IMR-90 (cell line): ENCODE data around the gene MTMR11. TPM values are rescaled to one million over a fixed set of nuclear protein-coding genes. Genes with fewer than 3 reads are reported as not detected.
A peak's percentile ranks its signal among the peaks of the same experiment; 100 is the strongest.

Experiments used
- ATAC-seq: fragments of 200-7000 bp; cut with Tn5 transposase; 2 replicates; pipeline ENCODE4 v1.9.1; 2020; ENCODE audit warnings: low read depth, mild to moderate bottlenecking, moderate library complexity
- BruUV-seq: library from RNA; stranded (reverse); fragments of 400-500 nt; replicated peaks from 2 replicates; lab custom pipeline; 2021; lab: Mats Ljungman, UMichigan
- CTCF ChIA-PET: fragments of 300-600 bp; formaldehyde crosslinking; extraction: SDS; loops from one replicate; lab custom pipeline; 2021; ENCODE audit warnings: antibody characterized with exemption; lab: Yijun Ruan, JAX
- POLR2A ChIA-PET: fragments of 300-600 bp; sonication (Branson Sonifier 250); formaldehyde crosslinking; loops from one replicate; lab custom pipeline; 2022; ENCODE audit warnings: antibody characterized with exemption; ENCODE audit not compliant: unreplicated experiment; lab: Charles Lee
- DNase-seq: peaks from one replicate; pipeline ENCODE4 v3.0.0; 2013
- H2AFZ ChIP-seq: replicated peaks from 2 replicates; pipeline ENCODE3; 2013; ENCODE audit warnings: low read length, mild to moderate bottlenecking; ENCODE audit not compliant: poor library complexity
- H2AK5ac ChIP-seq: 2 replicates; pipeline ENCODE4 v1.6.1; 2013; ENCODE audit warnings: low read depth, low read length, inconsistent platforms
- H2AK9ac ChIP-seq: replicated peaks from 2 replicates; pipeline ENCODE3; 2013; ENCODE audit warnings: mild to moderate bottlenecking, low read depth, low read length, moderate library complexity; ENCODE audit not compliant: poor library complexity
- H2BK120ac ChIP-seq: 2 replicates; pipeline ENCODE4 v1.6.1; 2013; ENCODE audit warnings: low read depth, low read length, inconsistent platforms
- H2BK15ac ChIP-seq: 3 replicates; pipeline ENCODE4 v1.6.1; 2013; ENCODE audit warnings: low read depth, low read length, inconsistent platforms
- H2BK20ac ChIP-seq: 2 replicates; pipeline ENCODE4 v1.6.1; 2013; ENCODE audit warnings: low read depth, mild to moderate bottlenecking, inconsistent platforms, low read length, moderate library complexity
- H2BK5ac ChIP-seq: 2 replicates; pipeline ENCODE4 v1.6.1; 2013; ENCODE audit warnings: mild to moderate bottlenecking, low read depth, low read length, inconsistent platforms; ENCODE audit not compliant: poor library complexity, severe bottlenecking
- H3K14ac ChIP-seq: replicated peaks from 2 replicates; pipeline ENCODE4 v1.6.1; 2013; ENCODE audit warnings: low read depth, low read length, inconsistent platforms
- H3K18ac ChIP-seq: 2 replicates; pipeline ENCODE4 v1.6.1; 2013; ENCODE audit warnings: low read depth, low read length, control low read depth
- H3K23ac ChIP-seq: 2 replicates; pipeline ENCODE4 v1.6.1; 2013; ENCODE audit warnings: low read depth, low read length, inconsistent platforms
- H3K27ac ChIP-seq: 2 replicates; pipeline ENCODE4 v1.5.1; 2013; ENCODE audit warnings: mild to moderate bottlenecking, control low read depth, low read length; ENCODE audit not compliant: insufficient read depth
- H3K27me3 ChIP-seq: 2 replicates; pipeline ENCODE4 v1.6.1; 2013; ENCODE audit warnings: low read length; ENCODE audit not compliant: control insufficient read depth, insufficient read depth
- H3K36me3 ChIP-seq: 2 replicates; pipeline ENCODE4 v1.6.1; 2013; ENCODE audit warnings: low read length, mixed read lengths; ENCODE audit not compliant: control insufficient read depth, insufficient read depth
- H3K4ac ChIP-seq: 2 replicates; pipeline ENCODE4 v1.6.1; 2013; ENCODE audit warnings: low read depth, low read length, inconsistent platforms
- H3K4me1 ChIP-seq: 2 replicates; pipeline ENCODE4 v1.6.1; 2013; ENCODE audit warnings: low read length, mixed read lengths; ENCODE audit not compliant: control insufficient read depth, insufficient read depth
- H3K4me2 ChIP-seq: 2 replicates; pipeline ENCODE4 v1.6.1; 2013; ENCODE audit warnings: low read depth, mild to moderate bottlenecking, control low read depth, low read length, moderate library complexity
- H3K4me3 ChIP-seq: 2 replicates; pipeline ENCODE4 v1.5.1; 2013; ENCODE audit warnings: low read depth, mild to moderate bottlenecking, control low read depth, low read length, moderate library complexity; ENCODE audit not compliant: insufficient read depth
- H3K56ac ChIP-seq: 2 replicates; pipeline ENCODE4 v1.6.1; 2013; ENCODE audit warnings: low read length, inconsistent platforms; ENCODE audit not compliant: insufficient read depth; ENCODE audit errors: extremely low read depth
- H3K79me1 ChIP-seq, 2 experiments: 2 replicates each; pipeline ENCODE4 v1.6.1; 2013; ENCODE audit warnings: low read length in 2 of 2, inconsistent platforms in 1 of 2, low read depth in 1 of 2
- H3K9ac ChIP-seq: 2 replicates; pipeline ENCODE4 v1.6.1; 2013; ENCODE audit warnings: low read depth, low read length, control low read depth
- H3K9me1 ChIP-seq: 2 replicates; pipeline ENCODE4 v1.6.1; 2013; ENCODE audit warnings: low read length, inconsistent platforms; ENCODE audit not compliant: insufficient read depth
- H3K9me3 ChIP-seq: 2 replicates; pipeline ENCODE4 v1.6.1; 2013; ENCODE audit warnings: low read length; ENCODE audit not compliant: control insufficient read depth, insufficient read depth
- H4K20me1 ChIP-seq: 2 replicates; pipeline ENCODE4 v1.6.1; 2013; ENCODE audit warnings: low read length, inconsistent platforms; ENCODE audit not compliant: insufficient read depth
- H4K5ac ChIP-seq: 2 replicates; pipeline ENCODE4 v1.6.1; 2013; ENCODE audit warnings: mild to moderate bottlenecking, low read depth, low read length, control low read depth
- H4K8ac ChIP-seq, 2 experiments: 2 replicates each; pipeline ENCODE4 v1.6.1; 2013; ENCODE audit warnings: low read depth in 2 of 2, low read length in 2 of 2, control low read depth in 1 of 2, inconsistent platforms in 1 of 2
- H4K91ac ChIP-seq: 2 replicates; pipeline ENCODE4 v1.6.1; 2013; ENCODE audit warnings: low read depth, low read length, inconsistent platforms; ENCODE audit not compliant: insufficient read depth
- BHLHE40 ChIP-seq: fragments of 150-350 bp; IDR thresholded peaks from 2 replicates; pipeline ENCODE4 v1.6.1; 2016; ENCODE audit warnings: mild to moderate bottlenecking, low read depth, low read length
- CEBPB ChIP-seq: IDR thresholded peaks from 2 replicates; pipeline ENCODE4 v1.6.1; 2012; ENCODE audit warnings: low read depth, low read length, improper control_type of control experiment
- CHD1 ChIP-seq: IDR thresholded peaks from 2 replicates; pipeline ENCODE4 v1.6.1; 2012; ENCODE audit warnings: low read depth, low read length, improper control_type of control experiment
- FOS ChIP-seq: fragments of 150-350 bp; IDR thresholded peaks from 2 replicates; pipeline ENCODE4 v1.6.1; 2016; ENCODE audit warnings: low read depth, low read length
- MAFK ChIP-seq: IDR thresholded peaks from 2 replicates; pipeline ENCODE4 v1.6.1; 2012; ENCODE audit warnings: low read depth, low read length, improper control_type of control experiment
- MAZ ChIP-seq: IDR thresholded peaks from 2 replicates; pipeline ENCODE4 v1.6.1; 2012; ENCODE audit warnings: low read depth, mild to moderate bottlenecking, low read length, improper control_type of control experiment, moderate library complexity, borderline replicate concordance
- MXI1 ChIP-seq: IDR thresholded peaks from 2 replicates; pipeline ENCODE4 v1.6.1; 2012; ENCODE audit warnings: low read depth, mild to moderate bottlenecking, low read length, moderate library complexity, borderline replicate concordance
- NFE2L2 ChIP-seq: fragments of 150-350 bp; IDR thresholded peaks from 2 replicates; pipeline ENCODE4 v1.6.1; 2016; ENCODE audit warnings: low read depth, mild to moderate bottlenecking, low read length
- POLR2A ChIP-seq: IDR thresholded peaks from 2 replicates; pipeline ENCODE4 v1.6.1; 2012; ENCODE audit warnings: mild to moderate bottlenecking, low read depth, low read length
- RAD21 ChIP-seq: IDR thresholded peaks from 2 replicates; pipeline ENCODE4 v1.6.1; 2012; ENCODE audit warnings: low read length, improper control_type of control experiment
- RCOR1 ChIP-seq: IDR thresholded peaks from 2 replicates; pipeline ENCODE4 v1.6.1; 2012; ENCODE audit warnings: mild to moderate bottlenecking, low read length, improper control_type of control experiment; ENCODE audit not compliant: insufficient replicate concordance
- RFX5 ChIP-seq: IDR thresholded peaks from 2 replicates; pipeline ENCODE4 v1.8.0; 2012; ENCODE audit warnings: low read depth, mild to moderate bottlenecking, low read length, moderate library complexity
- SMC3 ChIP-seq: fragments of 150-350 bp; IDR thresholded peaks from 2 replicates; pipeline ENCODE4 v1.6.1; 2016; ENCODE audit warnings: low read depth, mild to moderate bottlenecking, antibody characterized with exemption, low read length, moderate library complexity
- WGBS, 2 experiments: methylation state at CpG; one replicate each; pipeline versions ENCODE4 v1.1.5 to v1.1.7; 2013; ENCODE audit warnings: missing lambda C conversion rate in 2 of 2; ENCODE audit not compliant: insufficient read length in 1 of 2; ENCODE audit errors: extremely low coverage in 2 of 2; 5-methylcytosine and 5-hydroxymethylcytosine counted together
- dilution Hi-C: fragments of 300-500 bp; cut with HindIII; formaldehyde crosslinking; loops from one replicate; pipeline ENCODE4 v1.14.3; 2018; ENCODE audit warnings: low sequenced_read_pairs; ENCODE audit not compliant: unreplicated experiment
- in situ Hi-C: fragments of 300-500 bp; cut with MboI; formaldehyde crosslinking; loops from 3 replicates; pipeline ENCODE4 v1.14.3; 2019; ENCODE audit warnings: low sequenced_read_pairs, inconsistent platforms, mixed read lengths
- intact Hi-C: fragments of 100-400 bp; cut with micrococcal nuclease; formaldehyde crosslinking; loops from 2 replicates; pipeline ENCODE4 v1.10.0; 2022
- polyA plus RNA-seq, 3 experiments: library from polyadenylated mRNA; depleted of rRNA; stranded (reverse); fragments of >200 nt; gene quantifications; 2 replicates each; pipeline ENCODE4 v1.2.3, GENCODE V29; 2012; ENCODE audit warnings: low replicate concordance in 1 of 3
- total RNA-seq: library from RNA; depleted of rRNA; stranded (reverse); fragments of >200 nt; gene quantifications from 2 replicates; pipeline ENCODE4 v1.2.3, GENCODE V29; 2012
- TF ChIP-seq, protein P1 (sequence below): conservative IDR thresholded peaks from 2 replicates; pipeline ENCODE4 v1.5.1; 2012; ENCODE audit warnings: mild to moderate bottlenecking, low read depth, low read length, improper control_type of control experiment
- TF ChIP-seq, protein P2 (sequence below): fragments of 150-350 bp; IDR thresholded peaks from 2 replicates; pipeline ENCODE4 v1.6.1; 2016; ENCODE audit warnings: low read depth, mild to moderate bottlenecking, low read length, moderate library complexity, borderline replicate concordance
- TF ChIP-seq, protein P3 (sequence below): fragments of 150-350 bp; IDR thresholded peaks from 2 replicates; pipeline ENCODE4 v1.6.1; 2017; ENCODE audit warnings: mild to moderate bottlenecking, antibody characterized with exemption, low read length, low read depth

Gene MTMR11
- total and polyA plus RNA-seq, 2 of the 4 experiments (the other 2 are of a cell fraction) = 2.0 to 14.6 TPM

DNA sequence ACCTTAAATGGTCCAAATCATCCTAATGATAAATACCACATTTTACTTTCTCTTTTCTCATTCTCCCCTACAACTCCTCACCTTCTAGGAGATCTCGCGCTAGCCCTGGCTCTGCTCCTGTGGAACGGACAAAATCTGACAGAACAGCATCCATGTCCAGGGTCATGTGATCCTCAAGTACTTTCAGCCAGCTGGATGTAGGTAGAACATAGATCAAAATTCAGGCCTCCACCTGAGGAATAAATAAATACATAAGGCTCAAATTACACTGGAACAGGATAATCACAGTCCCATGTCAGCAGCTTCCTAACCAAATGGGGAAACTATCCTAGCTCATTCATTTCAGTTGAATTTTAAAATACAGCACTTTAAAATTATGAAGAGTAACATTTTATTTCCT is 40.7 kb upstream of the MTMR11 start:
- intact Hi-C loops = no loop called here

More for the DNA sequence above, 40.7 kb upstream of the MTMR11 start:
- Histone ChIP-seq H2BK20ac (no peak overlapping the region), H2BK5ac (no peak overlapping the region), H3K18ac (no peak overlapping the region), H2AK5ac (no peak overlapping the region), H3K23ac (0 out of 2 replicates have a peak overlapping the region, but pooled peaks have one; percentile 34), H3K14ac (no peak overlapping the region), H2AFZ (no peak overlapping the region), H3K36me3 (peaks cover 22% of the 10 kb centered on the region), H3K79me1 (peaks cover 40 to 63% of the 10 kb centered on the region in 2 experiments), H4K91ac (no peak overlapping the region), H2BK15ac (no peak overlapping the region), H3K27ac (no peak overlapping the region), H4K20me1 (peaks cover 32% of the 10 kb centered on the region; the same call in 1 of the 2 replicates), H3K9me3 (no peaks in the 10 kb centered on the region), H3K9me1 (peaks cover 6% of the 10 kb centered on the region), H3K4ac (no peak overlapping the region), H2AK9ac (no peak overlapping the region), H2BK120ac (no peak overlapping the region), H3K4me1 (peaks cover 2% of the 10 kb centered on the region; the same call in 1 of the 2 replicates), H3K27me3 (no peaks in the 10 kb centered on the region), H3K56ac (no peak overlapping the region), H4K5ac (no peak overlapping the region), H3K4me3 (no peak overlapping the region), H3K4me2 (no peak overlapping the region), H4K8ac (no peak overlapping the region), H3K9ac (no peak overlapping the region)
- WGBS, 2 experiments = 95% methylated on average over 3 of the region's 3 CpGs; no CpG with 5 or more reads in 1 of the 2 experiments
- ChIA-PET CTCF (no interaction called here), POLR2A (no interaction called here)
- no TSS peak for BruUV-seq
- no peak for DNase-seq
- in situ Hi-C loops = no loop called here
- dilution Hi-C loops = no loop called here
- TF ChIP-seq, protein P1, sequence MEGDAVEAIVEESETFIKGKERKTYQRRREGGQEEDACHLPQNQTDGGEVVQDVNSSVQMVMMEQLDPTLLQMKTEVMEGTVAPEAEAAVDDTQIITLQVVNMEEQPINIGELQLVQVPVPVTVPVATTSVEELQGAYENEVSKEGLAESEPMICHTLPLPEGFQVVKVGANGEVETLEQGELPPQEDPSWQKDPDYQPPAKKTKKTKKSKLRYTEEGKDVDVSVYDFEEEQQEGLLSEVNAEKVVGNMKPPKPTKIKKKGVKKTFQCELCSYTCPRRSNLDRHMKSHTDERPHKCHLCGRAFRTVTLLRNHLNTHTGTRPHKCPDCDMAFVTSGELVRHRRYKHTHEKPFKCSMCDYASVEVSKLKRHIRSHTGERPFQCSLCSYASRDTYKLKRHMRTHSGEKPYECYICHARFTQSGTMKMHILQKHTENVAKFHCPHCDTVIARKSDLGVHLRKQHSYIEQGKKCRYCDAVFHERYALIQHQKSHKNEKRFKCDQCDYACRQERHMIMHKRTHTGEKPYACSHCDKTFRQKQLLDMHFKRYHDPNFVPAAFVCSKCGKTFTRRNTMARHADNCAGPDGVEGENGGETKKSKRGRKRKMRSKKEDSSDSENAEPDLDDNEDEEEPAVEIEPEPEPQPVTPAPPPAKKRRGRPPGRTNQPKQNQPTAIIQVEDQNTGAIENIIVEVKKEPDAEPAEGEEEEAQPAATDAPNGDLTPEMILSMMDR = no peak
- TF ChIP-seq SMC3 = no peak
- TF ChIP-seq, protein P2, sequence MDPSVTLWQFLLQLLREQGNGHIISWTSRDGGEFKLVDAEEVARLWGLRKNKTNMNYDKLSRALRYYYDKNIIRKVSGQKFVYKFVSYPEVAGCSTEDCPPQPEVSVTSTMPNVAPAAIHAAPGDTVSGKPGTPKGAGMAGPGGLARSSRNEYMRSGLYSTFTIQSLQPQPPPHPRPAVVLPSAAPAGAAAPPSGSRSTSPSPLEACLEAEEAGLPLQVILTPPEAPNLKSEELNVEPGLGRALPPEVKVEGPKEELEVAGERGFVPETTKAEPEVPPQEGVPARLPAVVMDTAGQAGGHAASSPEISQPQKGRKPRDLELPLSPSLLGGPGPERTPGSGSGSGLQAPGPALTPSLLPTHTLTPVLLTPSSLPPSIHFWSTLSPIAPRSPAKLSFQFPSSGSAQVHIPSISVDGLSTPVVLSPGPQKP = no peak
- TF ChIP-seq NFE2L2 = no peak
- no peak for TF ChIP-seq CHD1
- no peak for TF ChIP-seq MXI1
- TF ChIP-seq RAD21 = no peak
- TF ChIP-seq CEBPB = no peak
- TF ChIP-seq MAFK = no peak
- no peak for TF ChIP-seq RFX5
- TF ChIP-seq FOS = no peak
- TF ChIP-seq, protein P3, sequence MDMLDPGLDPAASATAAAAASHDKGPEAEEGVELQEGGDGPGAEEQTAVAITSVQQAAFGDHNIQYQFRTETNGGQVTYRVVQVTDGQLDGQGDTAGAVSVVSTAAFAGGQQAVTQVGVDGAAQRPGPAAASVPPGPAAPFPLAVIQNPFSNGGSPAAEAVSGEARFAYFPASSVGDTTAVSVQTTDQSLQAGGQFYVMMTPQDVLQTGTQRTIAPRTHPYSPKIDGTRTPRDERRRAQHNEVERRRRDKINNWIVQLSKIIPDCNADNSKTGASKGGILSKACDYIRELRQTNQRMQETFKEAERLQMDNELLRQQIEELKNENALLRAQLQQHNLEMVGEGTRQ = no peak
- no peak for TF ChIP-seq POLR2A
- TF ChIP-seq BHLHE40 = no peak
- no peak for TF ChIP-seq MAZ
- no peak for TF ChIP-seq RCOR1
- no peak for ATAC-seq
